ENCODE data around the gene BCL2L13.
"Not testable (repeated sequence)": the region's sequence is repeated elsewhere in the genome, so short reads cannot be mapped to it uniquely, and the experiment has no call there.

Gene BCL2L13

GRCh38 chr22:17641269-17641668, 2.7 kb downstream of the BCL2L13 start:
- no peak for TF ChIP-seq CTCF (IDR thresholded peaks at IDR 0.05; ENCODE audit: borderline replicate concordance, control extremely low read depth, extremely low read depth, insufficient read depth, missing control alignments)
- no peak for DNase-seq (ENCODE audit: low spot score)
- in situ Hi-C loops (cut with MboI; ENCODE audit: low sequenced_read_pairs, unreplicated experiment) = no loop called here

GRCh38 chr22:17642357-17642756, 3.8 kb downstream of the BCL2L13 start:
- in situ Hi-C loops (cut with MboI; ENCODE audit: low sequenced_read_pairs, unreplicated experiment); DNase-seq (ENCODE audit: low spot score): not testable (repeated sequence)

- no peak for TF ChIP-seq CTCF (IDR thresholded peaks at IDR 0.05; ENCODE audit: borderline replicate concordance, control extremely low read depth, extremely low read depth, insufficient read depth, missing control alignments)
- in situ Hi-C loops (cut with MboI; ENCODE audit: low sequenced_read_pairs, unreplicated experiment) = no loop called here
- no peak for DNase-seq (ENCODE audit: low spot score)
Observed at GRCh38 chr22:17647452-17647851, 8.9 kb downstream of the BCL2L13 start.

GRCh38 chr22:17647991-17648390, 9.4 kb downstream of the BCL2L13 start:
- in situ Hi-C loops (cut with MboI; ENCODE audit: low sequenced_read_pairs, unreplicated experiment) = no loop called here
- DNase-seq (ENCODE audit: low spot score) = no peak
- TF ChIP-seq CTCF (IDR thresholded peaks at IDR 0.05; ENCODE audit: borderline replicate concordance, control extremely low read depth, extremely low read depth, insufficient read depth, missing control alignments) = no peak

- no peak for TF ChIP-seq CTCF (IDR thresholded peaks at IDR 0.05; ENCODE audit: borderline replicate concordance, control extremely low read depth, extremely low read depth, insufficient read depth, missing control alignments)
- in situ Hi-C loops (cut with MboI; ENCODE audit: low sequenced_read_pairs, unreplicated experiment) = no loop called here
- DNase-seq (ENCODE audit: low spot score) = no peak
Observed at GRCh38 chr22:17648569-17648968, 10.0 kb downstream of the BCL2L13 start.

GRCh38 chr22:17655289-17655688, 16.7 kb downstream of the BCL2L13 start:
- TF ChIP-seq CTCF (IDR thresholded peaks at IDR 0.05; ENCODE audit: borderline replicate concordance, control extremely low read depth, extremely low read depth, insufficient read depth, missing control alignments) = no peak
- in situ Hi-C loops (cut with MboI; ENCODE audit: low sequenced_read_pairs, unreplicated experiment) = no loop called here
- no peak for DNase-seq (ENCODE audit: low spot score)

GRCh38 chr22:17656870-17657395, 18.4 kb downstream of the BCL2L13 start:
- no peak for TF ChIP-seq CTCF (IDR thresholded peaks at IDR 0.05; ENCODE audit: borderline replicate concordance, control extremely low read depth, extremely low read depth, insufficient read depth, missing control alignments)
- in situ Hi-C loops (cut with MboI; ENCODE audit: low sequenced_read_pairs, unreplicated experiment) = no loop called here
- DNase-seq (ENCODE audit: low spot score) = no peak
